GM21717 (cell line): Measurements from ENCODE around the gene ZBTB43.
"Not testable (repeated sequence)": the region's sequence is repeated elsewhere in the genome, so short reads cannot be mapped to it uniquely, and the experiment has no call there.

Source experiments
- ATAC-seq: cut with Tn5 transposase; IDR thresholded peaks from one replicate; pipeline ENCODE4 v1.9.1; 2021; ENCODE audit warnings: mild to moderate bottlenecking, moderate library complexity; ENCODE audit not compliant: unreplicated experiment

The ZBTB43 gene

DNA sequence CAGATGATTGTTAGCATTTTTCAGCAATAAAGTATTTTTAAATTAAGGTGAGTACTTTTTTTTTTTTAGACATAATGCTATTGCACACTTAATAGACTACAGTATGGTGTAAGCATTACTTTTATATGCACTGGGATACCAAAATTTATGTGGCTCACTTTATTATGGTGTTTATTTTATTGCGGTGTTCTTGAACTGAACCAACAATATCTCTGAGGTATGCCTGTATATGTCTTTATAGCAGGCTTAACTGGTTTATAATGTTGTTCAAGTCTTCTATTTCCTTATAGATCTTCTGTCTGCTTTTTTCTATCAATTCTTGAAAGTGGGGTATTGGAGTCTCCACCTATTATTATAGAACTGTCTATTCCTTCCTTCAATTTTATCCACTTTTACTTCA lies 18.0 kb downstream of the ZBTB43 start:
- ATAC-seq = no peak

DNA sequence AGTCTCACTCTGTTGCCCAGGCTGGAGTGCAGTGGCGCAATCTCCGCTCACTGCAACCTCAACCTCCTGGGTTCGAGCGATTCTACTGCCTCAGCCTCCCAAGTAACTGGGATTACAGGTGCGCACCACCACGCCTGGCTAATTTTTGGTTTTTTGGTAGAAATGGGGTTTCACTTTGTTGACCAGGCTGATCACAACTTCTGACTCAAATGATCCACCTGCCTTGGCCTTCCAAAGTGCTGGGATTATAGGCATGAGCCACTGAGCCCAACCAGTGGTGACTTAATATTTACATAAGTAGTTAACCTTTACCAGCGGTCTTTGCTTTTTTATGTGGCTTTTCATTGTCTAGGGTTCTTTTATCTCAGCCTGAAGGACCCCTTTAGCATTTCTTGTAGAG lies 19.2 kb downstream of the ZBTB43 start:
- not testable (repeated sequence) for ATAC-seq

DNA sequence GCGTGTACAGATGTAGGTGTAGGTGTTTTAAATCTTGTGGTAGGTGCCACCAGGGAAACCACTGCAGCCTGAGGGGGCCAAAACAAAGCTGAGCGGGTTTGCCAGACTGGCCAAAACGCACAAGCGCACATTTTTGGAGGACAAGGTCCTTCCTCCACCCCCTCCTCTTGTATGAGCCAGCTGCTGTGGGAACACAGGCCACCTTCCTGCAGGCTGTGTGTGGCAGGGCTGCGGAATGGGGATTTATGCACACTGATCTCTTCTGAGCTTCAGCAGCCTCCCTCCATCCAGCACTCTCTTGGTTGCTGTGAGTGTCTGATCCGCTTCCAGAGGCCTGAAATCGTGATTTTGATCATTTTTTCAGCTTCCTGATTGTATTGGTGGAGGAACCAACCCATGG lies 22.4 kb downstream of the ZBTB43 start:
- ATAC-seq = no peak

DNA sequence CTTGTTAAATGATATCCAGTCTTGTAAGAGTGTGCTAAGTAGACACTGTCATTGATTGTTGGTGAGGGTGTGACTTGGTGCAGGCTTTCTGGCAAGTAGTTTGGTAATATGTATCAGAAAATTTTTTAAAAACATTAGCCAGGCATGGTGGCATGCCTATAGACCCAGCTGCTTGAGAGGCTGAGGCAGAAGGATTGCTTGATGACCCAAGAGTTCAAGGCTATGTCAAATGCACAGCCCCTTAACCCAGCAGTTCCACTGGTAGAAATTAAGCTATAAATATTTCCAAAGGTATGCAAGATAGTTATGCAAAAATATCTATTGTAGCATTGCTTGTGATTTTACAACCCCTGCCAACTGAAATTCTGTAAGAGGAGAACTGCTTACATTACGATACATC lies 24.2 kb downstream of the ZBTB43 start:
- no peak for ATAC-seq

DNA sequence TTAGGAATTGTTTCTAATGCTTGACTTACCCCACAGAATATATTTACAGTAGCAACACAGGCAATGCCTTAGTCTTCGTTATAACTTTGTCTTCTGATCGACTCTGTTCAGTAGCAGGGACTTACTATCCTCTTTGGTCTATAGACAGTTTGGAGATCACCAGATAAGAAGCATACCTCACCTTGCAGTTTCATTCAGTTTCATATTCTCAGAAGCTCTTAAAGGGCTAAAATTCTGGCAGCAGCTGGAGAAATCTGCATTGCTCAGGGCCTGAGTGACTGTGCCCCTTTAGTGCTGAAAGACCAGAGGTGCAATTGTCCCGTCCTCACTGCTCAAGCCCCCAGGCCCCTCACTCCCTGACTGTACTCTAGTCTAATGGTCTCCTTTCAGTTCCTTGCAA lies 26.0 kb downstream of the ZBTB43 start:
- ATAC-seq = no peak

DNA sequence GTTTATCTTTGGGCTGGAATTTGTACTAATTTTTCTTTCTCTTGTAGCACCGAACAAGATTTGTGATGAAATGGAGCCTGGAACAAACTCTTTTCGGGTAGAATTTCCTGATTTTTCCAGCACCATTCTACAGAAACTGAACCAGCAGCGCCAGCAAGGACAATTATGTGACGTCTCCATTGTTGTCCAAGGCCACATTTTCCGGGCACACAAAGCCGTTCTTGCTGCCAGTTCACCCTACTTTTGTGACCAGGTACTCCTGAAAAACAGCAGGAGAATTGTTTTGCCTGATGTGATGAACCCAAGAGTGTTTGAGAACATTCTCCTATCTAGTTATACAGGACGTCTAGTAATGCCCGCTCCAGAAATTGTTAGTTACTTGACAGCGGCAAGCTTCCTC lies 27.6 kb downstream of the ZBTB43 start:
- ATAC-seq = no peak

DNA sequence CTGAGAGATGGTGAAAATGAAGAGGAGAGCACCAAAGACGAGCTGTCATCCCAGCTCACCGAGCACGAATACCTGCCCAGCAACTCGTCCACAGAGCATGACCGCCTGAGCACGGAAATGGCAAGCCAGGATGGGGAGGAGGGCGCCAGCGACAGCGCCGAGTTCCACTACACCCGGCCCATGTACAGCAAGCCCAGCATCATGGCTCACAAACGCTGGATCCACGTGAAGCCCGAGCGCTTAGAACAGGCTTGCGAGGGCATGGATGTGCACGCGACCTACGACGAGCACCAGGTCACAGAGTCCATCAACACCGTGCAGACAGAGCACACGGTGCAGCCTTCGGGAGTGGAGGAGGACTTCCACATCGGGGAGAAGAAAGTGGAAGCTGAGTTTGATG lies 28.2 kb downstream of the ZBTB43 start:
- ATAC-seq = no peak

DNA sequence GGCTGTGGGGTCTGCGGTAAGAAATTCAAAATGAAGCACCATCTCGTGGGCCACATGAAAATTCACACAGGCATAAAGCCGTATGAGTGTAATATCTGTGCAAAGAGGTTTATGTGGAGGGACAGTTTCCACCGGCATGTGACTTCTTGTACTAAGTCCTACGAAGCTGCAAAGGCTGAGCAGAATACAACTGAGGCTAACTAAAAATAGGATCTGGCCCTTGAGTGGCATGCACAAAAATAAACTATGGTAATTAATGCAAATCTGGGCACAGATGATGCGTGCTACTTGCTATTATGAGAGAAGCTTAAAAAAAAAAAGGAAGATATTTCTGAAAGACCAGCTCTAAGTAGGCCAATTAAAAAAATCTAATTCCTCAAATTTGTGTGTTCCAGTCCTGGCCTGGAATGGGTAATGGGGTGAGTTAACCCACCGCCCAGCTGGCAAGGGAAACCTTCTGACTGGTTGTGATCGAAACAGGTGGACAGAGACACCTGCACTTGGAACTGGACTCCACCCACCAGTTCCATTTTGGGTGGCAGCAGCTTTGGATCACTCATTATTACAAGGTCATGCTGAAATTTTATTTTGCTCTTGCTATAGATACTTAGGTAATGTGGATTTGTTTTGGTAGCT lies 29.0 kb downstream of the ZBTB43 start:
- ATAC-seq = no peak

DNA sequence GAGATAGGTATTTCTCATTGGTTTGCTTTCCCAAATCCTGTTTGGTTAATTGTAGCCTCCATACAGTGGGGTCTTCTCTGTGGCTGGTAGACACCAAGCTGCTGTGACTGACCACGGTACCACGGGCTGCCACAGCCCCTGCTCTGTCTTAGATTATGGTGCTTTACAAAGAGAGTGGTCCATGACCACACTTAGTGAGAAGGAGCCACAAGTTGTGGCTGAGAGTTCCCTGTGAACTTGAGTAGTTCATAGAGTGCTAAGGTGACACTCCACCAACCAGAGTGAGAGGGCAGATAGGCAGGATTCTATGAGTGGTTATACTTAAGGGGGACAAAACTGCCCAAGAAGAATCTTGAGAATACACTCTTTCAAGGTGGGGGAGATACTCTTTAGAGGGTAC lies 29.8 kb downstream of the ZBTB43 start:
- no peak for ATAC-seq

DNA sequence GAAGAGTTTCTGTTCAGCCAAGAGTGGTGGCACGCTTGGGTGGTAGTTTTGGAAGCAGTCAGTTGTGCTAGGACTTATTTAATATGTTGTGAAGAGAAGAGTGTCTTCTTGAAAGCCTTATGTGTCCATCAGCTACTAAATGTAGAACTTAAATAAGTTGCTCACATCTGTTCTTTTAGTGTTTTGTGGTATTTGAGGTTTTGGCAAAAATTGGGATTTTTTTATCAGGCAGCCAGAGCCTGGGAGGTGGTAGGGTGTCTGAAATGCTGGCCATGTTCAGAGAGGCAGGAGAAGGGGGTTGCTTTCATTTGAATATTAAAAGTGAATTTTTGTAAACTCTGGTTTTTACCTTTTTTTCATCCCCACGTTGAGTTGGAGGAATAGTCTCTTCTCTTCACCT lies 31.4 kb downstream of the ZBTB43 start:
- no peak for ATAC-seq

DNA sequence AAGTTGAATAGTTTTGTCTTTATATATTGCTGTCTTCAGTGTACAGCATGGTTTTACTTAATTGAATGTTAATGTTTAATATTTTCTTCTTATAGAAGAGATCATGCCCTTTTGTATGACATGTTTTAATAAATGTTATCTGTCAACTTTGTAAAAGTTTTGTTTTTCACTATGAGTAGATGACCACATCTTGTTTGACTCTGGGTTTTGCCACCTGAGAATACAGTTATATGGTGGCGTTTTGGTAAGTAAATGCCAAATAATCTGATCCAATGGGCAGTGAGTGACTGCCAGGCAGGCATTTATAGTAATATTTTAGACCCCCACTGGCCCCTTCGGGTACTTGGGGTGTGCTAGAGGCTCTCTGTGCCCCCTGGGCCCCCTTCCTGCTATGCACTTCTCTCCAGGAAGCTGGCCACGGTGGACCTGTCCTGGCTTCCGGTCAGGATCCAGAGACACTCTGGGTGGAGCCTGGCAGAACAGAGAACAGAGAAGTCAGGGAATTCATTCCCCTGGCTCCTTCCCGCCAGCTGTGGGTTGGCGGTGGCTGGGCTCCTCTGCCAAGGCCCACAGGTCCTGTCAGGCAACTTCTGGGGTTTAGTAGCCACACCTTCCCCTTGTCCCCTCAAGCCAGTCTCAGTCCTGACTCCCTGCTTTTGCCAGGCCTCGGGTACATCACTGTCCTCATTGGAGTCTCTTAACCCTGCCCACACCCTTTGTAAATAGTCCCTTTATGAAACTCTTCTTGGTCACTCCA lies 33.4 kb downstream of the ZBTB43 start:
- no peak for ATAC-seq

DNA sequence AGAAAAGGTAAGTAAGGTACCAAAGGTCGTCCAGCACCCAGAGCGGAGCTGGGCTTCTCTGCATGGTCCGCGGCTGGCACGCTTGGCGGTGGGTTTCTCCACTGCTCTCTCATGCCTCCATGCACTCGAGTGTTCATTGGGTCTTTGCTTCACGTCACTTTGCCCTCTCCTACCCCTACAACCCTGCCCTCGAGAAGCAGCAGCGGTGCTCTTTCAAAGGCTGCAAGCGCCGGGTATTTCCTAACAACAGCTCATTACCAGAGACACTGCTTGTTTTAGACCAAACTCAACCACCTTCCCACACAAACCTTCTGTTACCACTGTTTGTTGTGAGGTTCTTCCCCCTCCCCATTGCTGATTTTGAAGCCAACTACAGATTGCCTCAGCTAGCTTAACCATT lies 34.1 kb downstream of the ZBTB43 start:
- no peak for ATAC-seq

DNA sequence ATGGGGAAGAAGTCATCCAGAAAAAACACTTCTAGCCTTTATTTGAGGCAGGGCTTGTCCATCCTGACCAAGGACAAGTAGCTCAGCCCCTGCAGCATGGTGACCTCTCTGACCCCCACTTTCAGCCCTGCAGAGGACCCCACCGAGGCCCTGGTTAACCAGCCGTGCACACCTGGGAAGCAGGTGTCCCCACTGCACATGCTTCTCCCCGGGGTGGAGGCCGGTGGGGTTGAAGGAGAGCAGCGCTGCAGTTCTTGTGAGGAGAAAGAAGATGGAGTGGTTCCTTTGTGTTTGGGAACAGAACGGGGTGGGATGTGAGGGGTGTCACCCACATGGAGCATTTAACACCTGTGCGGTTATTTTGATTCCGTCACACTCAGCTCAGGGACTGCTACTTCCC lies 34.5 kb downstream of the ZBTB43 start:
- no peak for ATAC-seq

DNA sequence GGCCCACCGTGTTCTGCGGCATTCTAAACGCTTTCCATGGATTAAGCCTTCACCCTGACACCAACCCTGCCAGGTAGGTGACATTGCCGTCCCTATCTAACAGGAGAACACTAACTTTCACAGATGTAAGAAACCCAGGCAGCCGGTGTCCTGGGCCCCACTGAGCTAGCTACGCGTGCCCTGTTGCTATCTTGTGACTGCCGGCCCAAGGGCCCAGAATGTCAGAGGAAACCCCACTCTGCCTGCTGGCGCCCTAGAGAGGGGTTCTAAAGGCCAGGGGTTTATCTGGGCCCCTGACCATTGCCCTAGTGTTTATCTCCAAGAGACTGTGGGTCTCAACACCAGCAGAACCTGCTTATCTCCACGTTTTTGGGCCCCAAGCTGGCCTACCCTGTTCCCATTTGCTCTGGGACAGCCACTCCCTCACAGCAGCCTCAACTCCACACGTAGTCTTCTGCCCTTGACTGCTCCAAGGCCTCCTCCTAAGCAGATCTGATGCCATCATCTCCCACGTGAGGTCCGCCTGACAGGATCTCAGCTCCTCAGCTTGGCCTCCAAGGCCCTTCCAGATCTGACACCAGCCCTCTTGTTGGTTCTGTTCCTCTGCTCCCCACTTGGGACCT lies 37.5 kb downstream of the ZBTB43 start:
- ATAC-seq = no peak

DNA sequence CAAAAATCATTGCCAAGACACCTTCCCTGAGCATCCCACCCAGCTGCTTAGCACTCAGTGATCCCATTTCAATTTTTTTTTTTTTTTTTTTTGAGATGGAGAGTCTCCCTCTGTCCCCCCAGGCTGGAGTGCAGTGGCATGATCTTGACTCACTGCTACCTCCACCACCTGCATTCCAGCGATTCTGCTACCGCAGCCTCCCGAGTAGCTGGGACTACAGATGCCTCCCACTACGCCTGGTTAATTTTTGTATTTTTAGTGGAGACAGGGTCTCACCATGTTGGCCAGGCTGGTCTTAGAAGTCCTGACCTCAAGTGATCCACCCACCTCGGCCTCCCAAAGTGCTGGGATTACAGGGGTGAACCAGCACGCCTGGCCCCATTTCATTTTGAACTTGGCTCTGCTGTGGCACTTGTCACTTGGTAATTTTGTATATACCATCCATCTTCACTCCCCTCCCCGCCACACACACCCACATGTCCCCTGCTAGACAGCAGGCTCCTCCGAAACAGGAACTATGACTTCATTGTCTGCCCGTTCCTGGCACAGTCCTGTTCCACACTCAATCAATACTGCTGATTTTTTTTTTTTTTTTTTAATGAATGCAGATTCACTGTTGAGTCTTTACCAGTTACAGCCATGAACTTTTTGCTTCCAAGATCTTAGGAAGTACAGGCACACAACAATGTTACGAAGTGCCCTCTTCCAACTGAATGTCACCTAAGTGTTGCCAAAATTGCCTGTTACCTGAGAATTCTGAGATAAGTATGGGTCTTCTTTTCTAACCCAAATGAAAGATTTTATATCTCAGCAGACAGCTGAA lies 38.3 kb downstream of the ZBTB43 start:
- no peak for ATAC-seq

DNA sequence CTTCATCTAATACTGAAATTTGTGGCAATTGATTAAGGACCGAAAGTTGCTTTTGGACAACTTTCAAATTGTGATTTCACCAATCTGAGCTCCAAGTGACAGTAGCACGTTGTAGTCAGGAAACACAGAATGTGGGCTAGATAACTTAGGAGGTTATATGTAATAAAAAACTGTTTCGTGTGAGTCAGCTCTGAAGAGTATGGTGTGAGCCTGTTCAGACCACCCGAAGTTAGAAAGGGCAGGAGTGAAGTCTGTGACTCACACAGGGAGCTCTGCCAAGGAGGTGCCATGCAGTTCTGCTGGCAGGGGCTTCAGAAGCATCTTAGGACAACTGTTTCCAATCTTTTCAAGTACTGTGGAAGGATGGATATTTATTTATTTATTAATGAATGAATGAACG lies 39.2 kb downstream of the ZBTB43 start:
- ATAC-seq = no peak

DNA sequence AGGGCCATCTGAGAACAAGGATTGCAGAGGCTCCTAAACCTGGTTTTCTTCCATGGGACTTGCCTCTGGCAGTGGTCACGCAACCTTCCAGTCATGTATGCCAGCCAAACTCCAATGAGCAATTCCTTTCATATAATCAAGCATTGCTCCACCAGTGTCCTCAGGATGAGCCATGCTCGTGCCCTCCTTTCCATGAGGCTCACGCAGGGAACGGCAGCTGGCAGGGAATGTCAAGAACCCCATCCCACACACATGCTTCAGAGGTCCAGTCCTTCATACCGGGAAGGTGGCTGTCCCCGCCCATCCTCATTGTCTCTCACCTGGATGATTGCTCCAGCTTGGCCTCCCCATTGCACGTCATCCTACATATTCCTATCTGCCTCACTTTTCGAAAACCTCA lies 42.2 kb downstream of the ZBTB43 start:
- ATAC-seq = no peak

DNA sequence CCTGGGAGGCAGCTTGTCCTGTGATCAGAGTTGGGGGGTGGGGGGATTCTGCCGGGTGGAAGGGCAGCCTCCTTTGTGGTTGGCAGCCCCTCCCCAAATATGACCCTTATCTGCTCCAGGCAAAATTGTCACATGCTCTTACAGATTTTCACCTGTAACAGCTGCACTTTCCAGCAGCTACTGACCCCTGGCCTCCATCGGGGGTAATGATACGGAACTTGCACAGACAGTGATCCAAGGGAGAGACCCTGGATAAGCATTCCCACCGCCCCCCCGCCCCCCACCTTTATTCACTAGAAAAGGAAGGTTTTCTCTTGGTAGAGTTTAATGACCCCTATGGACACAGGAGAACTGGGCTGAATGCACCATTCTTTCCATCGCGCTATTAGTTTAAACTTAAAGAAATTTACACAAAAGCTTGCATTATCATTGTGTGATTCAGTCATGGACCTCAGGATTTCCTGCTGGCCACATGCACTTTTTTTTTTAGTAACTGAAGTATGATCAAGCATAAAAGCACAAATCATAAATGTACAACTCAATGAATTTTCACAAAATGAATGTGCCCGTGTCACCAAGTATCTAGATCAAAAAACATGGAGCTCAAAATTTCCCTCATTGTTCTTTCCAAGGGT lies 44.9 kb downstream of the ZBTB43 start:
- no peak for ATAC-seq

DNA sequence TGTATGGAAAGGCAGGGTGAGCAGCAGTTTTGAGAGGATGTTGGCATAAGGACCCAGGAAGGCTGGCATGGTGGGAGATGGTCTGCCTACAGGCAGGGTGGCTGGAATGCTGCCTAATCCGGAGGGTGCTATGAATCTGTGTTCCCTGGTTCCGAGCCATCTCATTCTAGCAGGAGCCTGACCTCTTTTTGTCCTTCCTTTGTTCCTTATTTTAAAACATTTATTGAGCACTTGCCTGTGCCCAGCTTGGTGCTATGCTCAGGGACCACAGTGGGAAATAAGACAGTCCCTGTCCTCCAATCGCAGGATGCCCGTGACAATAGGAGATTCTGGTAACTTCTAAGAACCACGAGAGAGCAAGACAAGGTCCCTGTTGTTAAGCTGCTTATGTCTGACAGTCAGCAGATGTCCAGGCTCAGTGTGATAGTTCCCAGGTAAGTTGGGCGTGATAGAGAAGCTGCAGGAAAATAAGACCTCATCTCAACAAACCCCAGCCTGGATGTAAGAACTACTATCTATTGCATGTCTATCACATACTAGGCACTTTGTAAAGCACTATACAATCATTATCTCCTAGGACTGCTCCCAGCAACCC lies 46.5 kb downstream of the ZBTB43 start:
- ATAC-seq = no peak

DNA sequence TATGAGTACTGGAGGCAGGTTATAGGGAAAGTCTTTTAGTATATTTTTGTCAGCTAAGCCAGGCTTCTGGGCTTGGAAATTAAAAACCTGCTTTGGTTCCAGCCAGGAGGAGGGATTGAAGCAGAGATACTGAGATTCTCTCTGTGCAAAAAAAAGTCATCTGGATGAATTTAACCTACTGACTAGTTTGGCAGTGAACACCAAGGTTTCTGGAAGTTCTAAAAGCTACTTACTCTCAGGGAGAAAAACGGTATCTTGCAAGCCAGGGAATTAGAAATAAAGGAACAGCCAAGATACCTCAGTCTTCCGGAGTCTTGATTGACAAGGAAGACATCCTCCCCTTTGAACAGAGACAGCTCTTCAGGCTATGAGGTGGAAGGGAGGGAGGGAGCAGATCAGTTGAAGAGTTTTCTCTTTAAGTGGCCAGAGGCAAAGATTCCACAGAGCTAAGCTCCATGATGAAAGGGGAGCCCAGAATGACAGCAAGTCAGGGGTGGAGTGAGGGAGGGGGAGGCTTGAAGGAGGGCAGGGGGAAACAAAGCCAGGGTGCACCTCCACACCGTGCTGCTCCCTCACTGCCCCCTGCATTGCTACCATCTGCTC lies 47.3 kb downstream of the ZBTB43 start:
- no peak for ATAC-seq
